ENCODE results near the gene LDLRAD4.

The LDLRAD4 gene

GRCh38 chr18:13218368-13218991 is at the start of gene LDLRAD4:
LDLRAD4 (plus strand) TSS chr18:13218760.
- DNase-seq (ENCODE audit: low read depth, low spot score), result no peak

- no peak for DNase-seq (ENCODE audit: low read depth, low spot score)
Measured at GRCh38 chr18:13173578-13174145, 44.9 kb upstream of the LDLRAD4 start.

GRCh38 chr18:13175266-13175665 is 43.3 kb upstream of the LDLRAD4 start:
- DNase-seq (ENCODE audit: low read depth, low spot score), result no peak

GRCh38 chr18:13175754-13176210 is 42.8 kb upstream of the LDLRAD4 start:
- DNase-seq (ENCODE audit: low read depth, low spot score), result no peak

GRCh38 chr18:13176847-13177246 is 41.7 kb upstream of the LDLRAD4 start:
- DNase-seq (ENCODE audit: low read depth, low spot score), result no peak

- no peak for DNase-seq (ENCODE audit: low read depth, low spot score)
Measured at GRCh38 chr18:13178197-13178596, 40.4 kb upstream of the LDLRAD4 start.

- DNase-seq (ENCODE audit: low read depth, low spot score), result no peak
Measured at GRCh38 chr18:13178976-13179375, 39.6 kb upstream of the LDLRAD4 start.

- no peak for DNase-seq (ENCODE audit: low read depth, low spot score)
Measured at GRCh38 chr18:13179566-13180113, 38.9 kb upstream of the LDLRAD4 start.

- no peak for DNase-seq (ENCODE audit: low read depth, low spot score)
Measured at GRCh38 chr18:13180614-13181375, 37.8 kb upstream of the LDLRAD4 start.

GRCh38 chr18:13181765-13182164 is 36.8 kb upstream of the LDLRAD4 start:
- no peak for DNase-seq (ENCODE audit: low read depth, low spot score)

- no peak for DNase-seq (ENCODE audit: low read depth, low spot score)
Measured at GRCh38 chr18:13183359-13183758, 35.2 kb upstream of the LDLRAD4 start.

- DNase-seq (ENCODE audit: low read depth, low spot score), result no peak
Measured at GRCh38 chr18:13183790-13184189, 34.8 kb upstream of the LDLRAD4 start.

GRCh38 chr18:13184396-13184795 is 34.2 kb upstream of the LDLRAD4 start:
- DNase-seq (ENCODE audit: low read depth, low spot score), result no peak

- DNase-seq (ENCODE audit: low read depth, low spot score), result no peak
Measured at GRCh38 chr18:13185675-13186198, 32.8 kb upstream of the LDLRAD4 start.

- no peak for DNase-seq (ENCODE audit: low read depth, low spot score)
Measured at GRCh38 chr18:13186687-13187086, 31.9 kb upstream of the LDLRAD4 start.

GRCh38 chr18:13187498-13187897 is 31.1 kb upstream of the LDLRAD4 start:
- DNase-seq (ENCODE audit: low read depth, low spot score), result no peak

GRCh38 chr18:13191031-13191430 is 27.5 kb upstream of the LDLRAD4 start:
- no peak for DNase-seq (ENCODE audit: low read depth, low spot score)

GRCh38 chr18:13191779-13192178 is 26.8 kb upstream of the LDLRAD4 start:
- no peak for DNase-seq (ENCODE audit: low read depth, low spot score)

- DNase-seq (ENCODE audit: low read depth, low spot score), result no peak
Measured at GRCh38 chr18:13192970-13193369, 25.6 kb upstream of the LDLRAD4 start.

GRCh38 chr18:13194239-13194638 is 24.3 kb upstream of the LDLRAD4 start:
- DNase-seq (ENCODE audit: low read depth, low spot score), result no peak

GRCh38 chr18:13198701-13199100 is 19.9 kb upstream of the LDLRAD4 start:
- DNase-seq (ENCODE audit: low read depth, low spot score), result no peak

GRCh38 chr18:13199169-13199568 is 19.4 kb upstream of the LDLRAD4 start:
- DNase-seq (ENCODE audit: low read depth, low spot score), result no peak

All from smooth muscle cell of the brain vasculature (primary cell).